GM18505 (cell line): Measurements from ENCODE around the gene SYNRG.

Experiments used
- ATAC-seq: cut with Tn5 transposase; IDR thresholded peaks from one replicate; pipeline ENCODE4 v1.9.1; 2021; ENCODE audit not compliant: unreplicated experiment
- POLR2A ChIP-seq: IDR thresholded peaks from 4 replicates; pipeline ENCODE4 v1.6.1; 2011; ENCODE audit warnings: borderline replicate concordance; ENCODE audit not compliant: insufficient read depth, insufficient read length; ENCODE audit errors: extremely low read depth

The SYNRG gene

DNA sequence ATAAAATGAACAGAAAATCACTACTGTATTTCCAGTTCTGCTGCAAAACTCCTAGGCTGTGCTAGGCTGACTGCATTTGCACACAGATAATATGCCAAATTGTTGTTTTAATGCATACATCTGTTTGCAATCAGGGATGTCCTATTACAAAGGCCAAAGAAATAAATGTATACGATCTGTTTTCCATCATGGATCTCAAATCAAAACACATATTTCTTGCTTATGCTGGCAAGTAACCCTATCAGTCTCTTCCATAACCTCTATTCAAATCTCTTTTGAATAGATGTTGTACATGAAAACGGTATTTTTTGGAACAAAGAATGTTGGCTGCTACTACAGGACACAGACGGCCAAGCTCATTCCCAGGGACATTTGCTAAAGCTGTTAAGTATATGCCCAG is 62.9 kb downstream of the SYNRG start:
- ATAC-seq = no peak
- TF ChIP-seq POLR2A = no peak

DNA sequence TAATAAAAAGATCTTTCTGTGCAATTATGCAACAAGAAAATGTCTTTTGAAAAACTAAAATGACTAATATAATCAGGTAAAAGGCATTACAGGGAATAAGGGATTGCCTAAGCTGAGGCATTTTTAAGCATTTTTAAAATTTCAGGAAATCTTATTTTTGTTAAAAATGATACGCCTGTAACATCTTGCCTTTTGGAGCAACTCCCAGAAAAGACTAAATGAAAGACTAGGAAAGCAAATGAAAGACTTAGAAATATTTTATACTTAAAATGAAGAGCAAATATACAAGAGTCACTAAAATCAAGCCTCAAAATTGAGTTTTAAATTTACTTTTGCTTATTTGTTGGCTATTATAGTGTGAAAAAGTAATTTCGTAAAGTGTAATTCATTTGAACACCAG is 63.7 kb downstream of the SYNRG start:
- no peak for ATAC-seq
- TF ChIP-seq POLR2A = no peak

DNA sequence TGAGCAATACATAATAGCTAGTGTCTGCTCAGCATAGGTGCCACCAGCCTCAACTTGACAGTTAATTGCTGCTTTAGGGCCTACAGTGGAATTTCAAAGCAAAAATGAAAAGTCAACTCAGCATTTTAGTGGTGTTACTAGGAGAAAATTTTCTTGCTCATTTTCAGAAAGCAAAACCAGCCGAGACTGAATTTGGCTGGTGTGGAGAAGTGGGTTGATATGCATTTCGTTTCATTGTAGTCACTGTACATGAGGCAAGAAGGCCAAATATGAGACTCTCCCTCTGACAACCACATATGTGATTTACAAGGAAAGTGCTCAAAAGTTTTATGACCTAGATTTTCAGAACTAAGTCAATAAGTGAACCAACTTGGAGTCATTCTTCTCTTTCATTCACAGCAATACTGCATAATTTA is 65.6 kb downstream of the SYNRG start:
- TF ChIP-seq POLR2A = no peak
- ATAC-seq = no peak

DNA sequence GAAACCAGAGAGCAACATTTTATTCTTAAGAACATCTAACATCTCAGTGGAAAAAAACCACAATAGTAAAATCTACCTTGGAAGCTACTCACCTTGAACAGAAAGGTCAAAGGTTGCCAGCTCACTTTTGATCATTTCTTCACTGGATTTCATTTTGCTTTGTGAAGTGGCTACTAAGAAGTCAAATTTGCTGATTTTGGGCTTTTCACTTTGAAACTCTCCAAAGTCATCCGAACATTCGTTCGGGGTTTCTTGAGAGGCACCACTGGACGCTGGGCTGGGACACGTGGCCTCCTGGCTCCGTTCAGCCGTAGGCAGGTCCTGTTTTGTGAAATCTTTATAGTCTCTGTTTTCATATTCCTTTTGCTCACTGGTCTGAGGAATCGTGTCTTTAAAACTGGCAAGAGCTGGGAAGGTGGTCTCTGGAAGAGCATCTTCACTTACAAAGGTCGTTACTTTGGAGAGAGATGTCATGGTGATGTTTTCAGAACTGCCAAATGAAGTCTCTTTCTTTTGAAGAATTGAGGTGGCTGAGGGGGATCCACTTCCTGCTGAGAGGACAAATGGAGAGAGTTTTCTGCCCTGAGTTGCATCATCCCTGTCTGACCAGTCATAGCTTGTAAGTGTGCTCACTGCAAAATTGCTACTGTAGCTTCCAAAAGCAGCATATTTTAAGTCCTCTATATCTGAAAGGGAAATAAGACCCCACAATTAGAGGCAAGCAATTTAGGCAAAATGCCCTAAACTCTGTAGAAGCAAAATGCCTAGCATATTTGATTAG is 67.1 kb downstream of the SYNRG start:
- ATAC-seq = no peak
- no peak for TF ChIP-seq POLR2A

DNA sequence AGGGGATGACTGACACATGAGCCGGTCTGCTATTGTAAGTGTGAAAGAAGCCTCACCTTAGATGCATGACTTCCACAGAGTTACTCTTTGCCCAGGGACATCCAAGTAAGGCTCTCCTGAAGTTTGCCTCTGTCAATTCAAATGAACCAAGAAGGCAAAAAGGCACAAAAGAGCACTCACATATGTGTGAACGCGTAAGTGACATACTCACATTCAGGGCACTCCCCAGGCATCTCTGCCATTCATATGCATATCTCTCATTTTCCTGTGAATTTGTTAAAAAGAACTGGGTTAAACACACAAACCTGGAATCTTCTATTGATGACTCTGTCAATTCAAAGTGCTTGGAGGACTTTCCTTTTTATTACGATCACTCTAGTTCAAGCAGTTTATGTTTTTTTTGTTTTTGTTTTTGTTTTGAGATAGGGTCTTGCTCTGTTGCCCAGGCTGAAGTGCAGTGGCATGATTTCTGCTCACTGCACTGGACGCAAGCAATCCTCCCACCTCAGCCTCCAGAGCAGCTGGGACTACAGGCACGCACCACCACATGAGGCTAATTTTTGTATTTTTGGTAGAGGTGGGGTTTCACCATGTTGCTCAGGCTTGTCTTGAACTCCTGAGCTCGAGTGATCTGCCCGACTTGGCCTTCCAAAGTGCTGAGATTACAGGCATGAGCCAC is 70.1 kb downstream of the SYNRG start:
- no peak for ATAC-seq
- TF ChIP-seq POLR2A = no peak

DNA sequence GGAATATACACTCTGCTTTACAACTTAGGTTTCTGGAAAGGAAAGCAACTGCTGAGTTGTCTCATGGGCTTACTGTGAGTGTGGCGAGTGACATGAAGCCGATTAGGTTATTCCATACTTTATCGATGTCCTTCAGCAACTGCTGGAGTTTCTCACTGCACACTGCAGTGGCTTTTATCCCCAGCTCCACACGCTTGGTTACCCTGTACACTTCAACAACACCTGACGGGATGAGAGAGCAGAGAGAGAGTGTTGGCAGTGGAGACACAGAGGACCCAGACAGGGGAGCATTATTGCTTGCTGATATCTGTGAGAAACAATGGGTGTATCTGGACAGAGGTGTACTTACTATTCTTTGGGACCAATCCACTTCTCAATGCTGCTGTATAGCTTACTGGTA is 73.3 kb downstream of the SYNRG start:
- no peak for ATAC-seq
- TF ChIP-seq POLR2A = no peak

DNA sequence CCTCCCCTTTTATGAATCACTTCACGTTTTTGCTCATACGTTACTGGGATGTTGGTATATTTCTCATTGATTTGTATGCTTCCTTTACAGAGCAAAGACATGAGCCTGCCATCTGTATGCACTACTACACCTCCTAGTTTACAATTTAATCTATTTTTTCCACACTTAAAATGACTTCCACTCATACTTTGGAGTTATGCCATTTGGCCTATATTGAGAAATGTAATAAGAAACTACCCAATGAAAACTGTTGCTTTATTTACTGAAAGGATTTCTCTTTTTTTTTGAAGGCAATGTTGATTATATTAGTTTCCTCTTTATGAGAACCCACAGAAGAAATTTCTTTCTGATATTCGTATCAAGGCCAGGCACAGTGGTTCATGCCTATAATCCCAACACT is 76.5 kb downstream of the SYNRG start:
- no peak for TF ChIP-seq POLR2A
- no peak for ATAC-seq

DNA sequence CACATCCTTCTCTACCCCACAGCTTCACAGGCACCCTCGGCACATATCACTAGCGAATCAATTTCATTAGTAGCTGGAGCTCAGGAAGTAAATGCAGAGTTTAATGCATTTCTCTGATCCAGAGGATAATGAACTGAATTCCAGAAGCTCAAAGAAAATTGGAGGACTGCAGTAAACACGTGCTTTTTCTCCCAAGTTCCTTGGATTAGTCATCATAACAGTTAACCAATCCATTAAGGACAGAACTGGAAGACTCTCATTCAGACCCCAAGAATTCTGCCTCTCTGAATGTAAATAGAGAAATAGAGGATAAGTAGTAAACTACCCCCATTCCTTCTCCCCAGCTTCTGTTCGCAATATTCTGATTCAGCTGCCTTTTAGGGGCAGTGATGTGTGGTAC is 78.8 kb downstream of the SYNRG start:
- TF ChIP-seq POLR2A = no peak
- ATAC-seq = no peak

DNA sequence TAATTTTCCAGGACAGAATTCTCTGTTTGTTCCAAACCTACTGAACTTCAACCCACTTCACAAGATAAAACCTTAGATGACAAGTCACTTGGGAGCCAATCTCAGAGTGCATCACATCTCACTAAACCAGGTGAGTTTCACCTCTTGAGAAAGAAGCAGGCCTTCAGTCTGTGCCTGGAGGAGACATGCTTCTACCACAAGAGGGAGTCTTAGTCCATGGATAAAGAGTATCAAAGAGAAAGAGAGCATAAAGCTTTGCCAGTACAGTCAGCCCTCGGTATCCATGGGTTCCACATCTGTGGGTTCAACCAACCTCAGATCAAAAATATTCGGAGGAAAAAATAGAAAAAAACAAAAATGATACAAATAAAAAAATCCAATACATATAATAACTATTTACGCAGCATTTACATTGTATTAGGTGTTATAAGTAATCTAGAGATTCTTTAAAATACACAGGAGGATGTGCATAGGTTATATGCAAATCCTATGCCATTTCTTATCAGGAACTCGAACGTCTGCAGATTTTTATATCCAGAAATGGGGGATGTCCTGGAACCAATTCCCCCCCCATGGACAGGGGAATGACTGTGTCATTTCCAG is 81.9 kb downstream of the SYNRG start:
- ATAC-seq = no peak
- TF ChIP-seq POLR2A = no peak

DNA sequence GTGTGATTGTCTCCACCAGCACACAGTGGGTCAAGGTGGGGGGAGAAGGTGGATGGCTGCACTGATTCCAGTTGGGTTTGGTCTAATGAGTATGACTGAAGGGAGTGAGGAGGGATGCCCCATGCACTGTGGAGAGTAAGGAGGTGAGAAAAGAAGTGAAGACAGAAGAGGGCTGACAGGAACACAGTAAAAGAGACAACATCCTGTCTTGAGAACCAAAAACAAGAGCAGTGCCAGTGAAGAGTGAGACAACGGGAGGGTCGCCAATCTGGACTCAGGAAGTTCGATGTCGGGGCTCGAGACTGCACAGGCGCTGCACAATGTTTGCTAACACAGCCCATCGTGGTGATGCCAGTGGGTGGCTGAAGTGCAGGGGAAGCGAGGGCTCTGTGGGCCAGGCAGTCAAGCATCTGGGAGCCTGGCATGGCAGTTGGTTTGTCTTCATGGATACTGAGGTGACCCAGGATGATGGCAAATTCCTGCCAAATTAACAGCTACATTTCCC is 85.5 kb downstream of the SYNRG start:
- ATAC-seq = no peak
- TF ChIP-seq POLR2A = no peak

DNA sequence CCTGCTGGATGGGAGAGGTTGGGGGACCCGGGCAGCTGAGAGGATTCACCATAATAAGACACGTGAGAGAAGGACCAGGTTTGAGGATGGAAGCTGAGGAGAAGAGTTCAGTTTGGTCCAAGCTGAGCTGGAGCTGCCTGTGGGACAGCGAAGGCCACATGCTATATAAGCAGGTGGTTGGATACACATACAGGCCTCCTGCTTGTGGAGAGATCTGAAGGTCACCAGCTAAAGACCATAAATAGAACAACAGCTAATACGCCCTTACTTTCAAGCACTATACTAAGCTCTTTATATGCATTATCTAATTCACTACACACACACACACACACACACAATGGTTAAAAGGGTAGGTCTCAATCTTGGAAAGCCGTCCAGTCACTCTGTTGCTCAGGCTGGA is 87.4 kb downstream of the SYNRG start:
- no peak for TF ChIP-seq POLR2A
- no peak for ATAC-seq

DNA sequence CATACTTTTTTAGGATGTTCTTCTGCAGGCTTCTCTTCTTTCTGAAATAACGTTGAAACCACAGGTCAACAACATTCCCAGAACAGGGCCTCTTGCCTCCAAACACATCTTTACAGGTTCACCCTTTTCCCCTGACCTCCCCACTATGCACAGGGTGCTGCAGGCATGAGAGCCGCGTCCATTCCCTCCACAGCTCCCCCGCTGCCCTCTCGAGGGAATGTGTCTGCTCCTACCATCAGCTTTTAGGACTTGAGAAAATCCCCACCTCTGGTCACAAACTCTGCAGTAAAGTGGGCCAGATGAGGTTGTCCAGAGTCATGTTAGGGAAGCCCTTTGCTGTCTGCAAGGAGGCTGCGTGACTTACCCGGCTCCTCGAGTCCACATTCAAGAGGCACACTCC is 89.0 kb downstream of the SYNRG start:
- no peak for TF ChIP-seq POLR2A
- ATAC-seq = no peak

DNA sequence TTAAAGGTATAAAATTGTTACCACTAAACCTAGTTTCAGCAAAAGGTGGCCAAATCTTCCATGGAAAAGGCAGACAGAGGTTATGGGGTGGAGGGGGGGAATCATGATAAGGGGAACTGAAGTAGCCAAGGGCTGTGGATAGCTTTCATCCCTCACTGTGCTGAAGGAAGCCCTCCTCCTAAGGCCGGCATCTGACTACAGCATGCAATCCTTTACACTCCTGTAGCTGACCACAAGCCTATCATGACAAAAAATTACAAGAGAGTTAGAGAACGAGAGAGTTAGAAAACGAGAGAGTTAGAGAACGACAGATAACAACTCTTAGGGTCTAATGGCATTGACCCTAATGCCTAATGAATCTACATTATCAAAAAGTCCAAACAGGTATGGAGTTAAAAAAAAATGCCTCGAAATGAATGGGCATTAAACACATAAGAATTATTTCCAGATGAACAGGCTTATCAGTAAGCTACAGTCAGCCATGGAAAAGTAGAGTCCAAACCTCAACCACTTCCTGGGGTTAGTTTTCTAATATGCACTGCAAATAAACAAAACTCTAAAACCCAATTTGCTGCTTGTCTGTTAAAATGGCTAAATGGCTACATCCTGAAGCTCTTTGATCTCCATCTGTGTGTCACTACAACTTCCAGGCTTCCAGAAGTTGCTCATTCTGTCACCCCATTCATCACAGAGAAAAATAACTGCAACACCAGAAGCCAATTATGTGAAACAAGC is 89.8 kb downstream of the SYNRG start:
- TF ChIP-seq POLR2A = no peak
- no peak for ATAC-seq

DNA sequence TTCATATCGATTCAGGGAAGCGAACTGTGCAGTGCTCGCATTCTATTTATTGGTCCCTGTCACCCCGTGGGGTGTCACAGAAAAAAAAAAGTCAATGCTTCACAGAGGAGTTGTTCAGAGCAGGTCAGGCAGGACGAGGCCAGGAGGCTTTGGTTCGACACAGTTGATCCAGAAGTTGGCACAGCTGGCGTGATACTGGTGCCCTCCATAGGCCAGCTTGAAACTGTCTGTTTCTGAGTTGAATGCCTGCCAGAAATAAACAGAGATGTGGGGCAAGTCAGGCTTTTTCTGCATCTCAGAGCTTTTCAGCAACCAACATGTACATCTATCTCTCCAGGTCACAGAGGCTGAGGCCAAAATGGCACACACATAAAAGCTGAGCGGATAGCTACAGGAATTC is 90.4 kb downstream of the SYNRG start:
- ATAC-seq = no peak
- TF ChIP-seq POLR2A = no peak

DNA sequence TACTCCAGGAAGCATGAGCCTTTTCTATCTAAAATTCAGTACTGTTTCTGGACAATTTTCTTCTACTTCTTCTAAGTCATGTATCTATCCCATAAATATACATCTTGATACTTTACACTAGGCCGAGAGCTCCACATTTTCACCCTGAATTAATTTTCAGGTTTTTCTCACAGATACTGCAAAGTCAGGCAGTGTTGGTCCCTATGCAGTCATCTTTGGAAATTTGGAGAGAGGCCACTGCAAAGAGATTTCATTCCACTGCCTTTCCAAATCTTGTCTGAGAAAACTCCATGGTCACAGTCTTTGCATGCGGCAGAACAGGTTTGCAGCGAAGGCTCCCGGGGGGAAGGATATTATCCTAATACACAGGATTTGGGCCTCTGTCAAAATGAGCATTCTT is 91.3 kb downstream of the SYNRG start:
- no peak for ATAC-seq
- no peak for TF ChIP-seq POLR2A
